ENCODE measurements around the gene ZMYND8.
"Not testable (repeated sequence)": the region's sequence is repeated elsewhere in the genome, so short reads cannot be mapped to it uniquely, and the experiment has no call there.

ZMYND8 gene

DNA sequence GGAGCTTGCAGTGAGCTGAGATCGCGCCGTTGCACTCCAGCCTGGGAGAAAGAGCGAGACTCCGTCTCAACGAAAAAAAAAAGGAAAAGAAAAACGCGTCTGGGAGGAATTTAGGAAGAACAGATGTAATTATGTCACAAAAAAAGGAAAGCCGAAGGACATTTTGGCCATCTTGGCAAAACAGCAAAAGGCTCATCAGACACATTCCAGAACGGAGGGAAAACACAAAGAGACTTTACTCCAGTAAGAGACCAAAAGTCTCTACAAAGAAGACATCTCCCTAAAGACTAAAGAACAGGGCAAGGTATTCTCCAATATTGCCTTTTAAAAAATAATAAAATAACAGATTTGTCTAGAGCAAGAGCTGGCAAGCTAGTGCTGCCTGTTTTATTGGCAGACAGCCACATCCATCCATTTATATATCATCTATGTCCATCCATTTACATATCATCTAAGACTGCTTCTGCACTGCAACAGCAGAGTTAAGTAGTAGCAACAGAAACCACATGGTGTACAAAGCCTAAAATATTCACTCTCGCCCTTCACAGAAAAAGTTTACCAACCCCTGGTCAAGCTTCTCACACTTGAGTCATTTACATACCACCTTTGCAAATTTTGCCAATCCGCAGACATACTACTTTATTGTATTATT lies 133.9 kb downstream of the ZMYND8 start:
- DNase-seq: no peak

- no peak for DNase-seq
Observed at GRCh38 chr20:47221036-47221625, 135.4 kb downstream of the ZMYND8 start.

- DNase-seq: peak; percentile 20 to 54
Observed at GRCh38 chr20:47220161-47220582, 136.3 kb downstream of the ZMYND8 start.

- no peak for DNase-seq
Observed at GRCh38 chr20:47217482-47218446, 138.7 kb downstream of the ZMYND8 start.

DNA sequence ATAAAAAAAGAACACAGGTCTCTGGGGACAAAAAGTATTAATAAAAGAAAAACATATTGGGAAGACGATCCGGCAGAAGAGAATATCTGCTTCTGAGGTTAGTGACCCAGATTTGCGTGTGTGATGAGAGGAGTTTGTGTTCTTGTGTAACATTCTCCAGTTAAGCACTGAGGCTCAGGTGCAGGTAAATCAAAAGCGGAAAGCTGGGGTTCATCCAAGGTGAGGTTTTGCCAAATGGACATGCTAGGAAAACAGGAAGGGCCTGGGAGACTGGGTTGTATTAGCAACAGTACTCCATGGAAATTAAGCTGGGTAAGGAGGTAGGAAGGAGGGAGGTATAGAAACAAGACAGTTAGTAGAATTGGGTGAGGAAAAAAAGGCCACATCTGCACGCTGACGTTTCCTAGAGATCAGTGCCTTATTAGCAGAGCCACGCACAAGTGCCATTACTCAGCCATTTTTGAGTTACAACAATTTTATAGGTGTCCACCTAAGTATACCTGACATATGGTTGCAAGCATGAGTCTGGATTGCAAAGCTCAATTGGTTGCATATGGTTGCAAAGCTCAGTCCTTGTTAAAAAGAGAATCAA lies 139.6 kb downstream of the ZMYND8 start:
- DNase-seq: no peak

GRCh38 chr20:47215653-47216397 lies 140.7 kb downstream of the ZMYND8 start:
- no peak for DNase-seq

- no peak for DNase-seq
Observed at GRCh38 chr20:47213966-47214365, 142.5 kb downstream of the ZMYND8 start.

DNA sequence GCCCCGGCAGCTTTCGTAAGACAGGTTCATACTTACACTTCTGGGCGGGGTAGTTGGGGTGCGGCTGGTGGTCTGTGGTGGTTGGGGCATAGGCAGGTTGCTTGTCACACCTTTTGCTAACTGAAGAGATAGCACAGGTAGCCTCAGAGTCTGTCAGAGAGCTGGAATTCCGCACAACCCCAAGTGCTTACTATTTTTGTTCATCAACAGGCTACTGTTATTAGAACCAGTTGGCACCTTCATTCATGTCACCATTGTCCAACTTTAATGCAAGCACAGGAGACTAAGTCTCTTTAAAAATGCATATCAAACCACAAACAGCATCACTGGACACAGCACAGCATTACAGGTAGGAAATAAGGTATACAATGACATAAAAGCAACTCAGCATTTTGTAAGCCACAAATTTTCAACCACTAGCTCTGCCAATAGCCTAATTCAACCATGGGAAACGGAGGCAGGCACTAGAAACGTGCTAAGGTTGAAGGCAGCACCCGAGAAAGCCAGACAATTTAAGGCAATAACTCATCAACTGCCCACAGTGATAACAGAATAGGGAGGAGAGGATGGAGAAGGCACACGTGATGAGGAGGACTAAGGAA lies 143.8 kb downstream of the ZMYND8 start:
- DNase-seq: no peak

- DNase-seq: no peak
Observed at GRCh38 chr20:47211036-47211435, 145.5 kb downstream of the ZMYND8 start.

GRCh38 chr20:47210470-47210869 lies 146.0 kb downstream of the ZMYND8 start:
- DNase-seq: no peak

- no peak for DNase-seq
Observed at GRCh38 chr20:47209982-47210381, 146.5 kb downstream of the ZMYND8 start.

- no peak for DNase-seq
Observed at GRCh38 chr20:47208534-47209174, 147.8 kb downstream of the ZMYND8 start.

DNA sequence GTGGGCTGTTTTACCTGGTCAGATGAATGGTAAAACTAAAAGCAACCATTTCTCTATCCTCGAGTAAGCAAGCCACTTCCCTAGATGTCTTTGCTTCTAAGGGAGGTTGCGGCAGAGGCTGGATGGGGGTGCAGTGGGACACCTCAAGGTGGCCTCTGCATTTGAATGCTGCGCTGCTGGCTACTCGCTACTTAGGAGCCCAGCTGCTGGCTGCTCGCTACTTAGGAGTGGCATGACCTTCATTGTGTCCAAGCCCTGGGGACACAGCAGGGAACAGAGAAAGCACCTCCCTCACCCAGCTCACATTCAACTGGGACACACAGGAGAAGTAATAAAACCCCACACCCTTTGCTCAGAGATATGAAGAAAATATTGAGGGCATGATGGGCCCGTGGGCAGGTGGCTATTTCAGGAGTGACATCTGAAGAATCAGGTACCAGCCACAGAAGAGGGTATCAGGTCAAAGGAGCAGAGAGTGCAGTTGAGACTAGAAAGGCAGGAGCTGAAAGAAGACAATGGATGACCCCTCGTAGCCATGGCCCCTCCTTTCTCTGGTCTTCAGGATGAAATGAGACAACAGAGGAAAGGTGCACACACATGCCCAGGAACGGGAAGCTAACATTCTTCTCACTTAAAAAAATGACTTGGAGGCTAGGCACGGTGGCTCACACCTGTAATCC lies 149.4 kb downstream of the ZMYND8 start:
- DNase-seq: no peak

DNA sequence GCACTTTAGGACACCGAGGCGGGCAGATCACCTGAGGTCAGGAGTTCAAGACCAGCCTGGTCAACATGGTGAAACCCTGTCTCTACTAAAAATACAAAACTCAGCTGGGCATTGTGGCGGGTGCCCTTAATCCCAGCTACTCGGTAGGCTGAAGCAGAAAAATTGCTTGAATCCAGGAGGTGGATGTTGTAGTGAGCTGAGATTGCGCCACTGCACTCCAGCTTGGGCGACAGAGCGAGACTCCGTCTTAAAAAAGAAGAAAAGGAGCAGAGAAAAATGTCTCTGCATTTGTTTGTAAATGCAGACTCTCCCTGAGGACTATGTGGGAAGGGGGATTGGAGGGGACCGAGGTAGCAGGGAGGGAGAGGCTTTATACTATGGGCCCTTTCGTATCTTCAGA lies 149.9 kb downstream of the ZMYND8 start:
- DNase-seq: not testable (repeated sequence)

- DNase-seq: peak in 1 of 2 experiments; percentile 18
Observed at GRCh38 chr20:47205577-47206123, 150.8 kb downstream of the ZMYND8 start.

- DNase-seq: not testable (repeated sequence)
Observed at GRCh38 chr20:47204850-47205122, 151.7 kb downstream of the ZMYND8 start.

DNA sequence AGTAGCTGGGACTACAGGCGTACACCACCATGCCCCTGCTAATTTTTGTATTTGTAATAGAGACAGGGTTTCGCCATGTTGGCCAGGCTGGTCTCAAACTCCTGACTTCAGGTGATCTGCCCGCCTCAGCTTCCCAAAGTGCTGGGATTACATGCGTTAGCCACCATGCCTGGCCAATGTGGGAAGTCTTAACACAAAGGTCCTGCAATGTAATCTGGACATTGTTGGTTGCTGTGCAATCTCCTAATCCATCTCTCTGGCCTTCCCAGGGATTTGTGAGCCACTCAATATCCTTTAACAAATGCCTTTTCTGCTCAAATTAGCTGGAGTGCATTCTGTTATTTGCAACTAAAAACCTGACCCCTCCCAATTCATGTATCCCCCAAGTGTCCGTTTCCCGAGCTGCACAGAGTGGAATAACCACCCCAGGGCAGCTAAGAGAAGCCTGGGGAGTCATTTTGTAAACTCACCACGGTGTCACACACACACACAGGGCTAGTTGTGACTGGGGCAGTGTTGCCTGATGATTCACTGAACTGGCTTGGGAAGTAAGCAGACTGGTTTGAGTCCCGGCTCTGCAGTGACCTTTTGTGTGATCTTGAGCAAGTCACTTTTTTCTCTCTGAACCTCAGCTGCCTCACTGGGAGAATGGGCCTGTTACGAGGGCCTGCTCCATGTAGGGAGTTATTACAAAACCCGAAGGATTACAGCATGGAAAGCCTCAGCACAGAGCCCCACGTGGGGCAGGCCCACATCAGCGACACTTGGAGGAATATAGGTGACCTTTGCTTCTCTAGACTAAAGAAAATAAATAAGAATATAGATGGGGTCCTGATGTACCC lies 152.3 kb downstream of the ZMYND8 start:
- DNase-seq: no peak

DNA sequence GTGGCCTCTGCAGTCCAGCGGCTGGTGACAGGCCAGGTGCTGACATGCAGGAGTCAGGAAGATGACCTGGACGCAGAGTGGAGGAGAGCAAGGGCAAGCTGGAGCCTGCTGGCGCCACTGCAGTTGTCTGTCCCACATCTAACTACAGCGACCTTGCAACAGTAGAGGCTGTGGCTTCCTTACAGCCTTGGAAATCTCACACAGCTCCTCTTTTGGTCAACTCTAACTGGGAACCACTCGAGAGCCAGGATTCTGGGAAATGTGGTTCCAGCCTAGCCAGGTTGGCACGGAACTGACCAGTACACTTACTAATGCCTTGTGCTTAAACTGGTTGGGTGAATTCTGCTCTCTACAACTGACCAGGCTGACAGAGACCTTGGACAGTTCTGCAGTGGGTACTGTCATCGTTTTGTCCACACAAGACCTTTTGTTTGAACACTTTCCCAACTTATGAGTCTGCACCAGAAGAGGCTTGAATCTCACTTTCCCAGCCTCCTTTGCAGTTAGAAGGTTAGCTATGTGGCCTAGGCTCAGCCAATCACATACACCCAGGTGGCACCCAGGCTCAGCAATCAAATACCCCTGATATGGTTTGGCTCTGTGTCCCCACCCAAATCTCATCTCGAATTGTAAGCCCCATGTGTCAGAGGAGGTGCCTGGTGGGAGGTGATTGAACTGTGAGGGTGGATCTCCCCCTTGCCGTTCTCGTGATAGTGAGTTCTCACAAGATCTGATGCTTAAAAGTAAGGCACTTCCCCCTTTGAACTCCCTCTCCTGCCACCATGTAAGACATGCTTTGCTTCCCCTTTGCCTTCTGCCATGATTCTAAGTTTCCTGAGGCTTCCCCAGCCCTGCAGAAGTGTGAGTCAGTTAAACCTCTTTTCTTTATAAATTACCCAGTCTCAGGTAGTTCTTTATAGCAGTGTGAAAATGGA lies 153.5 kb downstream of the ZMYND8 start:
- DNase-seq: no peak
